Measurements from ENCODE around the gene APMAP. TPM values are rescaled to one million over a fixed set of nuclear protein-coding genes. Genes with fewer than 3 reads are reported as not detected.

Gene APMAP
- total RNA-seq, 2 experiments from 2014 or later = 36.7 to 40.0 TPM

DNA sequence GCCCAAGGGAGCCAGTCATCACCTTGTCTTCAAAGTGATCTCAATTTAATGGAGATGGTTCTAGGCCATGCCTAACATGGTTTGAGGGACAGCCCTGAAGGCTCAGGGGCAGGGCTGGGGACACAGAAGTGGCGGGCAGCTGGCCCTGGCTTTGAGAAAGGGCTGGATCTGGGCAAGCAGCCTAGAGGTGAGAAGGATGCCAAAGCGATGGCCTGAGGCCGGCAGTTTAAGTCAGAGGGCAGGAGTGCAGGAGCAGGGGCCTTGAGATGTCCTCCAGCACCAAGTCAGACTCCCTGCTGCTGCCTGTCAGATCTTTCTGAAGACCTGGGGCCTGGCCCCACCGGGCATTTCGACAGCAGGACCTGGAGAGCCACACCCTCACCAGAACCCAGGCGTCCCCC is 28.4 kb upstream of the APMAP start:
- no peak for ATAC-seq
- Mint-ChIP-seq H3K27me3 (no peaks in the 10 kb centered on the region), H3K36me3 (ENCODE audit: low read depth) (peaks cover 3% of the 10 kb centered on the region), H3K27ac (no peak overlapping the region), H3K9me3 (no peaks in the 10 kb centered on the region), H3K4me3 (no peak overlapping the region), H3K4me1 (ENCODE audit: low read depth) (no peaks in the 10 kb centered on the region)
- DNase-seq = no peak
- TF ChIP-seq, protein P1, sequence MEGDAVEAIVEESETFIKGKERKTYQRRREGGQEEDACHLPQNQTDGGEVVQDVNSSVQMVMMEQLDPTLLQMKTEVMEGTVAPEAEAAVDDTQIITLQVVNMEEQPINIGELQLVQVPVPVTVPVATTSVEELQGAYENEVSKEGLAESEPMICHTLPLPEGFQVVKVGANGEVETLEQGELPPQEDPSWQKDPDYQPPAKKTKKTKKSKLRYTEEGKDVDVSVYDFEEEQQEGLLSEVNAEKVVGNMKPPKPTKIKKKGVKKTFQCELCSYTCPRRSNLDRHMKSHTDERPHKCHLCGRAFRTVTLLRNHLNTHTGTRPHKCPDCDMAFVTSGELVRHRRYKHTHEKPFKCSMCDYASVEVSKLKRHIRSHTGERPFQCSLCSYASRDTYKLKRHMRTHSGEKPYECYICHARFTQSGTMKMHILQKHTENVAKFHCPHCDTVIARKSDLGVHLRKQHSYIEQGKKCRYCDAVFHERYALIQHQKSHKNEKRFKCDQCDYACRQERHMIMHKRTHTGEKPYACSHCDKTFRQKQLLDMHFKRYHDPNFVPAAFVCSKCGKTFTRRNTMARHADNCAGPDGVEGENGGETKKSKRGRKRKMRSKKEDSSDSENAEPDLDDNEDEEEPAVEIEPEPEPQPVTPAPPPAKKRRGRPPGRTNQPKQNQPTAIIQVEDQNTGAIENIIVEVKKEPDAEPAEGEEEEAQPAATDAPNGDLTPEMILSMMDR (IDR thresholded peaks at IDR 0.05) = no peak
- intact Hi-C loops (cut with micrococcal nuclease) = no loop called here
- CTCF ChIA-PET = no interaction called here
- POLR2A ChIA-PET = interaction anchor here (1.3 kb wide), 1 partner anchor 11 kb away, joined by 4 read pairs; no protein-coding TSS in a partner anchor

DNA sequence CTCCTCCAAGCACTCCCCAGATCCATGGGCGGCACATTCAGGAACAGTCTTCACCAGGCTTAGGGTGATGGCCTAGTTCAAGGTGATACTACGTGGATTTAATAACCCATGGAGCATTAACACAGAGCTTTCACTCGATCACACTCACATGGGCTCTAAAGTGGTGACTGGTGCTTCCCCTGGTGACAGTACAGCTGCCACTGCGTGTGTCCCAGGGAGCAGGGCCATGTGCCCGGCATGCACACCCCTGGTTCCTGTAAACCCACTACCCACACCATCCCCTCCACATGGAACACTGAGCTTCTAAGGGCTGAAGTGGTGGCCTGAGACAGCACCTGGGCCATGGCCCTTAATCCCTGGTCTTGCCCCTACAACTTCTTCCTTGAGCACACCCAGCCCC is 27.8 kb upstream of the APMAP start:
- Mint-ChIP-seq H3K27ac (no peak overlapping the region), H3K4me1 (ENCODE audit: low read depth) (no peaks in the 10 kb centered on the region), H3K9me3 (no peaks in the 10 kb centered on the region), H3K27me3 (no peaks in the 10 kb centered on the region), H3K36me3 (ENCODE audit: low read depth) (peaks cover 3% of the 10 kb centered on the region), H3K4me3 (no peak overlapping the region)
- POLR2A ChIA-PET = no interaction called here
- intact Hi-C loops (cut with micrococcal nuclease) = no loop called here
- TF ChIP-seq, protein P1 (IDR thresholded peaks at IDR 0.05) = no peak
- ATAC-seq (no peak), DNase-seq (no peak)
- CTCF ChIA-PET = no interaction called here

GRCh38 chr20:25019381-25020155 is 27.0 kb upstream of the APMAP start:
- Mint-ChIP-seq H3K36me3 (ENCODE audit: low read depth) (peaks cover 3% of the 10 kb centered on the region), H3K9me3 (no peaks in the 10 kb centered on the region), H3K27me3 (no peaks in the 10 kb centered on the region), H3K27ac (no peak overlapping the region), H3K4me3 (no peak overlapping the region), H3K4me1 (ENCODE audit: low read depth) (no peaks in the 10 kb centered on the region)
- POLR2A ChIA-PET = no interaction called here
- CTCF ChIA-PET = no interaction called here
- ATAC-seq = no peak
- TF ChIP-seq, protein P1 (IDR thresholded peaks at IDR 0.05) = no peak
- DNase-seq = no peak
- intact Hi-C loops (cut with micrococcal nuclease) = no loop called here

DNA sequence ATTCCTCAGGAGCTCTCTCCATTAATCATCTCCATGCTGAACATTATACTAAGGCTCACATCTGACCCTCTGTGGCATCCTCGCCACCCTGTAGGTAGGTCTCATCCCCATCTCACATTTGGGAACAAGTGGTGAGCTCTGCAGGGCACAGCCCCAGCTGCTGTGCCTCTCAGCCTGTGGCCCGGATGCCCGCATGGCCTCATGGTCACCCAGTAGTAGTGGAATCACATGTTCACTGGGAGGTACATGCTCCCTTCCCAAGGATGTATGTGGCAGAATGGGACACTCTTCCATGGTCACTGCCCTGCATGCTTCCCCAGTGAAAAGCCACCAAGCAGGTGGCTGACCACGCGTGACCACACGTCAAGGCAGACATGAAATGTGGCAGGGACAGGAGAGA is 26.3 kb upstream of the APMAP start:
- Mint-ChIP-seq H3K36me3 (ENCODE audit: low read depth) (peaks cover 3% of the 10 kb centered on the region), H3K4me1 (ENCODE audit: low read depth) (no peaks in the 10 kb centered on the region), H3K27me3 (no peaks in the 10 kb centered on the region), H3K9me3 (no peaks in the 10 kb centered on the region), H3K4me3 (no peak overlapping the region), H3K27ac (no peak overlapping the region)
- ATAC-seq = no peak
- TF ChIP-seq, protein P1 (IDR thresholded peaks at IDR 0.05) = no peak
- ChIA-PET POLR2A (no interaction called here), CTCF (no interaction called here)
- DNase-seq = no peak
- intact Hi-C loops (cut with micrococcal nuclease) = no loop called here

DNA sequence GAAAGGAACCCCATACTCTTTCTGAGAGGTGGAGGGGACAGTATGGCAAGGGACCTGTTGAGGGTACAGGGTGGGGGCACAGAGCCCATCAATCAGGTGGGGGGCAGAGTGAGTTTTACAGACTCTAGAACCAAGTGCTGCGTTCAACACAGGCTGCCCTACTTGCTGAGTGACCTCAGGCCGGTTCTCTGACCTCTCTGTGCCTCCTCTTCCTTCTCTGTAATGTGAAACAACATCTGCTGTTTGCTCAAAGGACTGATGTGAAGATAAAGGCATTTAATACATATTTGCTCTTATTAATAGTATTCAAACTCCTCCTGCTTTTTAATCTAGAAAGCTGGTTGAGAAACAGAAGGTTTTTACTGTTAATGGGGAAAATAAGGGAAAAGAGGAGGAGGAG is 25.9 kb upstream of the APMAP start:
- no peak overlapping the region for H3K27ac Mint-ChIP-seq
- H3K27me3 Mint-ChIP-seq = no peaks in the 10 kb centered on the region
- no peak overlapping the region for H3K4me3 Mint-ChIP-seq
- ATAC-seq (no peak), DNase-seq (no peak)
- intact Hi-C loops (cut with micrococcal nuclease) = no loop called here
- no peaks in the 10 kb centered on the region for H3K4me1 Mint-ChIP-seq (ENCODE audit: low read depth)
- peaks cover 3% of the 10 kb centered on the region for H3K36me3 Mint-ChIP-seq (ENCODE audit: low read depth)
- H3K9me3 Mint-ChIP-seq = no peaks in the 10 kb centered on the region
- ChIA-PET CTCF (no interaction called here), POLR2A (no interaction called here)
- TF ChIP-seq, protein P1 (IDR thresholded peaks at IDR 0.05) = no peak
